H9 (cell line): ENCODE measurements around the gene LRRC7. TPM values are rescaled to one million over a fixed set of nuclear protein-coding genes. Genes with fewer than 3 reads are reported as not detected.

Source experiments
- DNase-seq: peaks from one replicate; pipeline ENCODE4 v3.0.0-alpha.2; 2017
- H2AFZ ChIP-seq: one replicate; pipeline ENCODE4 v1.6.1; 2013; ENCODE audit warnings: mild to moderate bottlenecking, low read length, control low read depth, moderate library complexity
- H2AK5ac ChIP-seq: 2 replicates; pipeline ENCODE4 v1.6.1; 2013; ENCODE audit warnings: low read length, control low read depth, mixed read lengths; ENCODE audit not compliant: insufficient read length
- H2BK120ac ChIP-seq: one replicate; pipeline ENCODE4 v1.6.1; 2013; ENCODE audit warnings: low read depth, mild to moderate bottlenecking, low read length, control low read depth, inconsistent platforms; ENCODE audit not compliant: poor library complexity, severe bottlenecking
- H2BK12ac ChIP-seq: 2 replicates; pipeline ENCODE4 v1.6.1; 2013; ENCODE audit warnings: low read length, control low read depth, mixed read lengths, low read depth; ENCODE audit not compliant: insufficient read length
- H2BK15ac ChIP-seq: 2 replicates; pipeline ENCODE4 v1.6.1; 2013; ENCODE audit warnings: low read depth, low read length, control low read depth
- H2BK20ac ChIP-seq: one replicate; pipeline ENCODE4 v1.6.1; 2013; ENCODE audit warnings: low read depth, mild to moderate bottlenecking, low read length, control low read depth, inconsistent platforms; ENCODE audit not compliant: poor library complexity, severe bottlenecking
- H2BK5ac ChIP-seq: 2 replicates; pipeline ENCODE4 v1.6.1; 2013; ENCODE audit warnings: low read length, control low read depth, mixed read lengths; ENCODE audit not compliant: insufficient read length
- H3K14ac ChIP-seq: 2 replicates; pipeline ENCODE4 v1.6.1; 2013; ENCODE audit warnings: low read length, control low read depth; ENCODE audit not compliant: insufficient read depth
- H3K18ac ChIP-seq: 2 replicates; pipeline ENCODE4 v1.6.1; 2013; ENCODE audit warnings: low read depth, mild to moderate bottlenecking, mixed read lengths, low read length, control low read depth; ENCODE audit not compliant: insufficient read length
- H3K23ac ChIP-seq: 2 replicates; pipeline ENCODE4 v1.6.1; 2013; ENCODE audit warnings: low read length, control low read depth, mixed read lengths, low read depth; ENCODE audit not compliant: insufficient read length
- H3K23me2 ChIP-seq: 2 replicates; pipeline ENCODE4 v1.6.1; 2013; ENCODE audit warnings: low read depth, mild to moderate bottlenecking, mixed read lengths, low read length, control low read depth; ENCODE audit not compliant: insufficient read length, poor library complexity, severe bottlenecking
- H3K27ac ChIP-seq: 2 replicates; pipeline ENCODE4 v1.5.1; 2013; ENCODE audit warnings: low read length, control low read depth, mixed read lengths, low read depth; ENCODE audit not compliant: insufficient read length
- H3K27me3 ChIP-seq: 2 replicates; pipeline ENCODE4 v1.6.1; 2013; ENCODE audit warnings: low read length, control low read depth, inconsistent platforms; ENCODE audit not compliant: insufficient read depth
- H3K4ac ChIP-seq: 2 replicates; pipeline ENCODE4 v1.6.1; 2013; ENCODE audit warnings: low read depth, mild to moderate bottlenecking, control low read depth, inconsistent platforms, low read length, moderate library complexity
- H3K4me1 ChIP-seq: 2 replicates; pipeline ENCODE4 v1.6.1; 2013; ENCODE audit warnings: low read length, control low read depth, inconsistent platforms; ENCODE audit not compliant: insufficient read depth
- H3K4me2 ChIP-seq: 2 replicates; pipeline ENCODE4 v1.6.1; 2013; ENCODE audit warnings: low read length, control low read depth, mixed read lengths; ENCODE audit not compliant: insufficient read length, insufficient read depth
- H3K56ac ChIP-seq: 2 replicates; pipeline ENCODE4 v1.6.1; 2013; ENCODE audit warnings: low read depth, mild to moderate bottlenecking, mixed read lengths, low read length, control low read depth; ENCODE audit not compliant: insufficient read length
- H3K79me1 ChIP-seq: 2 replicates; pipeline ENCODE4 v1.6.1; 2013; ENCODE audit warnings: low read depth, mild to moderate bottlenecking, moderate library complexity, low read length, control low read depth, inconsistent platforms; ENCODE audit not compliant: insufficient read depth, poor library complexity, severe bottlenecking
- H3K79me2 ChIP-seq: 2 replicates; pipeline ENCODE4 v1.6.1; 2013; ENCODE audit warnings: low read length, control low read depth, inconsistent platforms; ENCODE audit not compliant: insufficient read depth
- H3K9ac ChIP-seq: 2 replicates; pipeline ENCODE4 v1.6.1; 2013; ENCODE audit warnings: low read length, control low read depth, mixed read lengths; ENCODE audit not compliant: insufficient read length; ENCODE audit errors: extremely low read depth
- H3K9me3 ChIP-seq: one replicate; pipeline ENCODE4 v1.6.1; 2013; ENCODE audit warnings: low read depth, low read length, inconsistent platforms; ENCODE audit not compliant: control insufficient read depth
- H3T11ph ChIP-seq: one replicate; pipeline ENCODE4 v1.6.1; 2013; ENCODE audit warnings: mild to moderate bottlenecking, low read length, control low read depth, inconsistent platforms
- H4K20me1 ChIP-seq: one replicate; pipeline ENCODE4 v1.6.1; 2013; ENCODE audit not compliant: control insufficient read depth, insufficient read length, insufficient read depth
- H4K5ac ChIP-seq: 2 replicates; pipeline ENCODE4 v1.6.1; 2013; ENCODE audit warnings: low read depth, mild to moderate bottlenecking, mixed read lengths, low read length, control low read depth; ENCODE audit not compliant: insufficient read length
- H4K8ac ChIP-seq: replicated peaks from 2 replicates; pipeline ENCODE4 v1.6.1; 2013; ENCODE audit warnings: low read length, control low read depth, mixed read lengths, low read depth; ENCODE audit not compliant: insufficient read length
- H4K91ac ChIP-seq: 2 replicates; pipeline ENCODE4 v1.6.1; 2013; ENCODE audit warnings: low read depth, mild to moderate bottlenecking, moderate library complexity, mixed read lengths, low read length, control low read depth; ENCODE audit not compliant: insufficient read length
- H3K27ac Mint-ChIP-seq, 3 experiments: 2 replicates in 2 of 3; 3 replicates in 1 of 3; pipeline ENCODE4 v1.8.0; 2020 to 2021; ENCODE audit warnings: mixed read lengths in 3 of 3, mild to moderate bottlenecking in 1 of 3, moderate library complexity in 1 of 3
- H3K27me3 Mint-ChIP-seq: 2 replicates; pipeline ENCODE4 v1.8.0; 2021; ENCODE audit warnings: low read depth, mild to moderate bottlenecking, moderate library complexity, mixed read lengths
- H3K36me3 Mint-ChIP-seq, 3 experiments: 2 replicates in 2 of 3; 3 replicates in 1 of 3; pipeline ENCODE4 v1.8.0; 2020 to 2021; ENCODE audit warnings: low read depth in 3 of 3, mixed read lengths in 3 of 3; ENCODE audit not compliant: insufficient read depth in 1 of 3
- H3K4me1 Mint-ChIP-seq, 2 experiments: 2 replicates each; pipeline ENCODE4 v1.8.0; 2020; ENCODE audit warnings: mixed read lengths in 2 of 2
- H3K4me3 Mint-ChIP-seq, 2 experiments: 2 replicates in 1 of 2; 3 replicates in 1 of 2; pipeline ENCODE4 v1.8.0; 2020 to 2021; ENCODE audit warnings: mild to moderate bottlenecking in 2 of 2, mixed read lengths in 2 of 2, moderate library complexity in 1 of 2
- H3K9me3 Mint-ChIP-seq, 2 experiments: 2 replicates in 1 of 2; 3 replicates in 1 of 2; pipeline ENCODE4 v1.8.0; 2020; ENCODE audit warnings: mild to moderate bottlenecking in 2 of 2, mixed read lengths in 2 of 2, moderate library complexity in 1 of 2
- WGBS: extraction: QIAGEN DNeasy Blood & Tissue Kit; methylation state at CpG from one replicate; pipeline ENCODE4 v1.1.7; 2013; ENCODE audit warnings: missing lambda C conversion rate, low lambda C conversion rate, mixed read lengths; ENCODE audit not compliant: insufficient read length; ENCODE audit errors: extremely low coverage; 5-methylcytosine and 5-hydroxymethylcytosine counted together
- total RNA-seq: library from RNA; stranded (reverse); gene quantifications from 2 replicates; pipeline ENCODE4 v1.2.1, GENCODE V29; 2021
- TF ChIP-seq, protein P1 (sequence below): fragments of 200-600 bp; sonication (generic); conservative IDR thresholded peaks from 3 replicates; pipeline ENCODE4 v1.8.0; 2021; ENCODE audit warnings: antibody characterized with exemption, mild to moderate bottlenecking

The LRRC7 gene
- total RNA-seq, 1 experiment from 2014 or later, result not detected

DNA sequence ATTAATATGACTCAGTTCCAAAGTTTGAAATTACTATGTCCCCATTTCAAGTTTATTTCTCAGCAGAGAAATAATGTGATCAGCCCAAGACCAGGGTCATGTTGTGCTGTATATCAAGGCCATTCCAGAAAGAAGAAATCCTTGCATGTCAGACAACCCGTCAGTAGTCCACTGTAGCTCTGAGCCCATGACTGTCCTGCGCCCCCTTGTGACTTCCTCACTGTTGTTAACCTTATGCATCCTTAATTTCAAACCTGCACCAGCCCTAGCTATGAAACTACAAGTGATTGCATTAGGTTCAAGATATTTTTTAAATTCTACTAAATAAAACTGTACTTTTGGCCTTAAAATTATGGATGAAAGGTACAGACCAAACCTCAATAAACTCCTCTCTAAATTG is 133.0 kb downstream of the LRRC7 start:
- H4K91ac ChIP-seq, result no peak overlapping the region
- H3K4me3 Mint-ChIP-seq, result no peak overlapping the region
- no peak overlapping the region for H2AFZ ChIP-seq
- no peak overlapping the region for H2BK5ac ChIP-seq
- no peak overlapping the region for H4K8ac ChIP-seq
- H3K9me3 Mint-ChIP-seq, result no peaks in the 10 kb centered on the region; a peak in 1 of 5 replicates
- no peak overlapping the region for H3K23ac ChIP-seq
- H3K4ac ChIP-seq, result no peak overlapping the region
- no peak overlapping the region for H3K27ac ChIP-seq
- no peak overlapping the region for H3K9ac ChIP-seq
- H4K20me1 ChIP-seq, result no peaks in the 10 kb centered on the region
- no peak overlapping the region for H2BK15ac ChIP-seq
- H3K27ac Mint-ChIP-seq, result no peak overlapping the region
- H2BK120ac ChIP-seq, result no peak overlapping the region
- no peaks in the 10 kb centered on the region for H3K36me3 Mint-ChIP-seq
- H3K4me1 Mint-ChIP-seq, result no peaks in the 10 kb centered on the region
- no peak overlapping the region for H2BK12ac ChIP-seq
- peak; percentile 55 for DNase-seq
- H2BK20ac ChIP-seq, result no peak overlapping the region
- no peak overlapping the region for H3K14ac ChIP-seq
- no peak overlapping the region for H3K56ac ChIP-seq
- H3T11ph ChIP-seq, result no peak overlapping the region
- H3K79me2 ChIP-seq, result no peaks in the 10 kb centered on the region
- H3K4me2 ChIP-seq, result no peak overlapping the region
- no peaks in the 10 kb centered on the region for H3K27me3 Mint-ChIP-seq
- TF ChIP-seq, protein P1, sequence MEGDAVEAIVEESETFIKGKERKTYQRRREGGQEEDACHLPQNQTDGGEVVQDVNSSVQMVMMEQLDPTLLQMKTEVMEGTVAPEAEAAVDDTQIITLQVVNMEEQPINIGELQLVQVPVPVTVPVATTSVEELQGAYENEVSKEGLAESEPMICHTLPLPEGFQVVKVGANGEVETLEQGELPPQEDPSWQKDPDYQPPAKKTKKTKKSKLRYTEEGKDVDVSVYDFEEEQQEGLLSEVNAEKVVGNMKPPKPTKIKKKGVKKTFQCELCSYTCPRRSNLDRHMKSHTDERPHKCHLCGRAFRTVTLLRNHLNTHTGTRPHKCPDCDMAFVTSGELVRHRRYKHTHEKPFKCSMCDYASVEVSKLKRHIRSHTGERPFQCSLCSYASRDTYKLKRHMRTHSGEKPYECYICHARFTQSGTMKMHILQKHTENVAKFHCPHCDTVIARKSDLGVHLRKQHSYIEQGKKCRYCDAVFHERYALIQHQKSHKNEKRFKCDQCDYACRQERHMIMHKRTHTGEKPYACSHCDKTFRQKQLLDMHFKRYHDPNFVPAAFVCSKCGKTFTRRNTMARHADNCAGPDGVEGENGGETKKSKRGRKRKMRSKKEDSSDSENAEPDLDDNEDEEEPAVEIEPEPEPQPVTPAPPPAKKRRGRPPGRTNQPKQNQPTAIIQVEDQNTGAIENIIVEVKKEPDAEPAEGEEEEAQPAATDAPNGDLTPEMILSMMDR, result peak; percentile 76
- H3K9me3 ChIP-seq, result no peaks in the 10 kb centered on the region
- no peak overlapping the region for H3K18ac ChIP-seq
- H4K5ac ChIP-seq, result no peak overlapping the region
- no peak overlapping the region for H2AK5ac ChIP-seq
- H3K4me1 ChIP-seq, result no peaks in the 10 kb centered on the region
- no peaks in the 10 kb centered on the region for H3K27me3 ChIP-seq
- no peaks in the 10 kb centered on the region for H3K23me2 ChIP-seq
- H3K79me1 ChIP-seq, result no peaks in the 10 kb centered on the region
- no CpG with 5 or more reads among the region's 2 CpGs for WGBS
